NCI-H446 (cell line): ENCODE results near the gene TPTE2.
A peak's percentile ranks its signal among the peaks of the same experiment; 100 is the strongest.
"Not testable (repeated sequence)": the region's sequence is repeated elsewhere in the genome, so short reads cannot be mapped to it uniquely, and the experiment has no call there.

Experiments used
- DNase-seq, 2 experiments: peaks; one replicate each; lab custom pipeline; 2025; lab: John Stamatoyannopoulos, UW

TPTE2 gene

DNA sequence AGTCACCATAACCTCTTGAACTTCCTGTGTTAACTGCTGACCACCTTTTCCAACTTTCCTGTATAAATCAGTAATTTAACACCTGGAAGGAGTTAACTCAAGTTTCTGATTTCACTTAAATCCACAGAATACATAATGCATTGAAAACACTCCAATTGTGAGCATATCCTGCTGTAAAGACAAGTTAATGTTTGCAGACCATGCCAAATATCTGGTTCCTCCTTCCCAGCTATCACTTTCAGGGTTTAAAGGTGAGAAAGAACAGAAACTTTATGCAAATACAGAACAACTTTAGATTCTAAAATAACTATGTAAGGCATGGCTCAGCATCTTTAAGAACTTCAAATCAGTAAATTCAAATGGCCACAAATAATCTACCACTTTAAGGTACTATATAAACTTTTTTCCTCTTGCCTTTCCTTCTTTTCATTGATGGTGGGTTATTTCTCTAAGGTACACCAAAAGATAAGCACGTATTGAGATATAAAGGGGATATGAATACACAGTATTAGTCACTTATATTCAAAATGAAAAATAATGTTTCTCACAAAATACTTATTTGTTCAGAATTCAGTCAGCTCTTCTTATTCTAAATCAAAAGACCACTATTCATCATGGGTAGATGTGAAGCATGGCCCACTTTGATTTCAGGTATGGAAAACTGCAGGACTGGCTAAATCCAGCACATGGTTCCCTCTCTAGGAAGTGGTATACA, 6.6 kb upstream of the TPTE2 start:
- DNase-seq, result no peak

- no peak for DNase-seq
Observed at GRCh38 chr13:19561585-19561984, 253 bp upstream of the TPTE2 start.

DNA sequence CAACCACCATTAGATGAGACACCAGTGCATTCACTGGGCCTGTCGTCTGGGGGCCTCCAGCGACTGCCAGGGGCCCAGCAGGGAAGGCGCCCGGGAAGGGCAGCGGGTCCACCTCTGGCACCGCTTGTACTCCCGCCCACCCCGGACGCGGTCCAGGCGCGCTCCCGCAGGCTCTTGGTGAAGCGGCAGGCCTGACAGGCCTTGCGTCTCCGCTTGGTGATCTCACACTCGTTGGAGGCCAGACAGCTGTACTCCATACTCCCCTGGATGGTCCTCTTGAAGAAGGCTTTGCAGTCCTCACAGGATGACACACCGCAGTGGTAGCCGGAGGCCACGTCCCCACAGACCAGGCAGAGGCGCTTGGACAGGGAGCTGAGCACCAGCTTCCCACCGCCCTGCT, 660 bp downstream of the TPTE2 start:
- not testable (repeated sequence) for DNase-seq

GRCh38 chr13:19559739-19560138, 1.6 kb downstream of the TPTE2 start:
- not testable (repeated sequence) for DNase-seq

DNA sequence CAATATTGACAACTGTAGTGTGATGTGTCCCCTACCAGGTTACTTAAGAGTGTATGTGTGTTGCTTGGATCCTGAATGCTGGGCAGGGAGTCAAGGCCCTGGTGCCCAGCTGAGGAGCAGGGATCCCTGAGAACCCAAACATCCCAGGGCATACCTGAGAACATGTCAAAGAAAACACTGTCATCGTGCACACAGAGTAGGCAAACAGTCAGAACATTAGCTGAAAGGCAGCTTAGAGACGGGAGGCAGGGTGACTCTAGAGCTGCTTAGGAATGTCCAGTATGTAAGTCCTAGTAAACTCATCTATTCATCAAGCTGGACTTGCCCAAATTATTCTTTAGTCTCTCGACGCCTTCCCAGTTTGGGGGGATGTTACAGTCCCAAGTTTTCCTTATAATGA, 4.0 kb downstream of the TPTE2 start:
- DNase-seq, result not testable (repeated sequence)

DNA sequence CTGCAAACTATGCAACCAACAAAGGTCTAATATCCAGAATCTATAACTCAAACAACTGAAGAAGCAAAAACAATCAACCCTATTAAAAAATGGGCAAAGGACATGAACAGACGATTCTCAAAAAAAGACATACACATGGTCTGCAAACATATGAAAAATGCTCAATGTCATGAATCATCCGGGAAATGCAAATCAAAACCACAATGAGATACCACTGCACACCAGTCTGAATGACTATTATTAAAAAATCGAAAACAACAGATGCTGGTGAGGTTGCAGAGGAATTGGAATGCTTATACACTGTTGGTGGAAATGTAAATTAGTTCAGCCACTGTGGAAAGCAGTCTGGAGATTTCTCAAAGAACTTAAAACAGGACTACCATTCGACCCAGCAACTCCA, 12.1 kb downstream of the TPTE2 start:
- DNase-seq, result not testable (repeated sequence)

DNA sequence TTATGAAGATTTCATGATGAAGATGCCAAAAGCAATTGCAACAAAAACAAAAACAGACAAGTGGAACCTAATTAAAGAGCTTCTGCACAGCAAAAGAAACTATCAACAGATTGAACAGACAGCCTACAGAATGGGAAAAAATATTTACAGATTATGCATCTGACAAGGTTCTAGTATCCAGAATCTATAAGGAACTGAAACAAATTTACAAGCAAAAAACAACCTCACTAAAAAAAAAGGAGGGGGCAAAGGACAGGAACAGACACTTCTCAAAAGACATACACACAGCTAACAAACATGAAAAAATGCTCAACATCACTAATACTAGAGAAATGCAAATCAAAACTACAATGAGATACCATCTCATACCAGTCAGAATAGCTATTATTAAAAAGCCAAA, 35.7 kb downstream of the TPTE2 start:
- not testable (repeated sequence) for DNase-seq

- DNase-seq, result no peak
Observed at GRCh38 chr13:19519049-19519448, 42.3 kb downstream of the TPTE2 start.

GRCh38 chr13:19507623-19508022, 53.7 kb downstream of the TPTE2 start:
- DNase-seq, result not testable (repeated sequence)

DNA sequence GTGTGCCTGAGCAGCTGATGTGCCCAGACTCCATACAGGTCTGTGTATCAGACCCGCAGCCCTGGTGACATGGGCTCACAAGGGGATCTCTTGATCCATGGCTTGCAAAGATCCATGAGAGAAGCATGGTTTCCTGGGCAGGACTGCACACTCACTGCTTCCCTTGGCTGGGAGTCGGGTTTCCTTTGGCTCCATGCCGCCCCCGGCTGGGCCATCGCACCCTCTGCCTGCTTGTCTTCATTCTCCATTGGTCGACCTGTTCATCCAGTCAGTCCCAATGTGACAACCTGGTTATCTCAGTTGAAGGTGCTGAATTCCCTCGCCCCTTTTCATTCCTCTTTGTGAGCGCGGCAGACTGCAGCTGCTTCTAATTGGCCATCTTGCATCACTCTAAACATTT, 101.2 kb downstream of the TPTE2 start:
- not testable (repeated sequence) for DNase-seq

- DNase-seq, result peak; percentile 2 to 56
Observed at GRCh38 chr13:19439056-19439686, 122.2 kb downstream of the TPTE2 start.

DNA sequence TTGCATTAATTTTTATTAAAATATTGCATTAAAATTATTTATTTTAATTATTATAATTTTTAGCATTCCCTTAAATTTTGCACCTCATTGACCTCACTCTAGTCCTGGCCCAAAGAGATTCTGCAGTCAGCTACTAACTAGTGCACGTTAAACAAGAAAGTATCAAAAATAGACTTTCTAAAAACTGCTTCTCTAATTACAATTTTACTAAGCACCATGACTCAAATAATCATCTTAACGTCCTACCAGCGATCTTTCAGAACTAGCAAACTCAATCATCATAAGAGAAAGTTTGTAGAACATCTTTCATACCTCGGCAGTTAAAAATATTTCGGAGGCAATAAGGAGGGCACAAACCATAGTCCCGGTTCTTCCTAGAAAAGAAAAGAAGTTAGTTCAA, 123.6 kb downstream of the TPTE2 start:
- not testable (repeated sequence) for DNase-seq

DNA sequence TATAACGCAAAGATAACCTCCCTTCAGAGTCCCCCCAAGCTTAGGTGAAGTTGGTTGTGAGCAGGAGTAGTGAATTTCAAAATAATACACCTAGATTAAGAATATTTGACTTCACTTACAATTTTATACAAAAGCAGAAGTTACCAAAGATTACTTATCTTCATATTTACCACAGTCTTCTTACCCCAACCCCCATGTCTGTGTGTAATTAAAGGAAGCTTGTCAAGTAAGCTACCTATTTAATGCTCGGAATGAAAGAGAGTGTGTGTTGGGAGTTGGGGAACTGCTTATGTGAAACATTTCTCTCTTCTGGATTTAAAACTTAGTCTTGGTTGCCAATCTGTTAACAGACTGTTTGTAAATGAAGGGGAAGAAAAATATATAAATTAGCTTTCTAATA, 139.1 kb downstream of the TPTE2 start:
- DNase-seq, result not testable (repeated sequence)

GRCh38 chr13:19412494-19412893, 148.8 kb downstream of the TPTE2 start:
- DNase-seq, result not testable (repeated sequence)

DNA sequence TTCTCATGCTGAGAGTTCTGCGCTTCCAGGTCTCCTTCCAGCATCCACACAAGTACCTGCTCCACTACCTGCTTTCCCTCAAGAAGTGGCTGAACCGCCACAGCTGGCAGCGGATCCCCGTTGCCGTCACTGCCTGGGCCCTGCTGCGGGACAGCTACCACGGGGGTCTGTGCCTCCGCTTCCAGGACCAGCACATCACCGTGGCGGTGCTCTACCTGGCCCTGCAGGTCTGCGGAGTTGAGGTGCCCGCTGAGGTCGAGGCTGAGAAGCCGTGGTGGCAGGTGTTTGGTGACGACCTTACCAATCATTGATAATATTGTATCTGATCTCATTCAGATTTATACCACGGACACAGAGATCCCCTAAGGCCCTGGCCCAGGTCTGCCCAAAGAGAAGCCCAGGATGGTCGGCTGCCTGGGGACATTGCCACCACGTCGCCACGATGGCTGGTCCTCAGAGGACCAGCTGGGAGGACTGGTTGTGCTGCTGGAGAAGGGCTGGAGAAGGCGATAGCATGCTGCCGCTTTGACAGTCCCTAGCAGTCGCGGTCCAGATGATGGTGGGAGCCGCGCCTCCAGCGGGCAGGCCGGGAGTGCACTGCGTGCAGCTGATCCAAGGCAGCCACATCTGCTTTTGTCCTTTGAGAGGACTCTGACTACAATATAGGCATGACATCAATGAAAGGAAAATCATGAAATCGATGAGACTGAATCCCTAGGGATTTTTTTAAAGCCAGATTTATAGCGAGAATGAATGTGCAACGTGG, 178.4 kb downstream of the TPTE2 start:
- not testable (repeated sequence) for DNase-seq

DNA sequence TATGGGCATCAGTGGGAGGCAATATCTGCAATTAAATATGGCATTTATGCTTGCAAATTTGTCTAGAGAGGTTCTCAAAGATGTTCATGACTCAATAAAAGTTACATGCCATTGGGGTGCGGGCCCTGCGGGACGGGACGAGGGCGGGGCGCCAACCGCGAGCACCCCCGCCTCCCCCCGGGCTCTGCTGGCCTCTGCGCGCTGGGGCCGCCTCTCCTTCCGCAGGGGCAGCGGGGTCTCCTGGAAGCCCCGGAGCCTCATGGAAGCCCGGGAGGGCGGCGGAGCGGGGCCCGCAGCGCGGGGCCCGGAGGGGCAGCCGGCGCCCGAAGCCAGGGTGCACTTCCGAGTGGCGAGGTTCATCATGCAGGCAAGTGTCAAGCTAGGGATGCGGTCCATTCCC, 179.2 kb downstream of the TPTE2 start:
- no peak for DNase-seq
